Peyer's patch (tissue), 4 donors: ENCODE data around the gene HP. TPM values are rescaled to one million over a fixed set of nuclear protein-coding genes. Genes with fewer than 3 reads are reported as not detected.
A peak's percentile ranks its signal among the peaks of the same experiment; 100 is the strongest.
"Not testable (repeated sequence)": the region's sequence is repeated elsewhere in the genome, so short reads cannot be mapped to it uniquely, and the experiment has no call there.

Source experiments
- DNase-seq, 3 donors: peaks; one replicate each; pipeline ENCODE4 v3.0.0-alpha.2; 2017 to 2019
- H3K27ac ChIP-seq, 4 donors: fragments of 200-600 bp; sonication (generic); one replicate each; pipeline ENCODE4 v1.5.1; 2016 to 2019
- H3K27me3 ChIP-seq, 2 donors: fragments of 200-600 bp; sonication (generic); one replicate each; pipeline ENCODE4 v1.5.1; 2019
- H3K36me3 ChIP-seq, 3 donors: fragments of 200-600 bp; sonication (generic); one replicate each; pipeline ENCODE4 v1.5.1; 2016 to 2019
- H3K4me1 ChIP-seq, 4 donors: fragments of 200-600 bp; sonication (generic); one replicate each; pipeline ENCODE4 v1.5.1; 2016 to 2019
- H3K4me3 ChIP-seq, 4 donors: fragments of 200-600 bp; sonication (generic); 1 replicate in 3 of 4; 2 replicates in 1 of 4; pipeline ENCODE4 v1.5.1; 2016 to 2019; ENCODE audit warnings: mild to moderate bottlenecking in 1 of 4
- H3K9me3 ChIP-seq, 4 donors: fragments of 200-600 bp; sonication (generic); one replicate each; pipeline ENCODE4 v1.5.1; 2016 to 2019; ENCODE audit warnings: mild to moderate bottlenecking in 1 of 4
- CTCF ChIP-seq, 6 experiments: fragments of 450-650 bp in 4 of 6; fragments of 200-600 bp in 2 of 6; sonication (generic) in 1 of 6; IDR thresholded peaks; one replicate each; pipeline ENCODE4 v1.5.1; 2017 to 2019; ENCODE audit warnings: antibody characterized with exemption in 6 of 6, mild to moderate bottlenecking in 3 of 6, moderate library complexity in 1 of 6
- POLR2A ChIP-seq, 2 donors: fragments of 450-650 bp; IDR thresholded peaks; one replicate each; pipeline ENCODE4 v1.5.1; 2017; ENCODE audit warnings: antibody characterized with exemption in 2 of 2, mild to moderate bottlenecking in 2 of 2, moderate library complexity in 2 of 2
- total RNA-seq, 4 donors: library from RNA; depleted of rRNA; stranded (reverse); fragments of >200 nt; gene quantifications; one replicate each; pipeline ENCODE4 v1.1.0, GENCODE V29; 2016

The HP gene
- total RNA-seq, 4 donors from 2014 or later = not detected

GRCh38 chr16:72055911-72056310 is 1.6 kb downstream of the HP start:
- TF ChIP-seq POLR2A (IDR thresholded peaks at IDR 0.05) (no peak), CTCF (IDR thresholded peaks at IDR 0.05) (no peak)

GRCh38 chr16:72057313-72057712 is 3.0 kb downstream of the HP start:
- H3K27ac ChIP-seq, H3K4me1 ChIP-seq, H3K27me3 ChIP-seq, H3K9me3 ChIP-seq, H3K4me3 ChIP-seq, DNase-seq, H3K36me3 ChIP-seq: not testable (repeated sequence)

More at GRCh38 chr16:72055911-72056310, 1.6 kb downstream of the HP start:
- Histone ChIP-seq H3K27ac (no peak overlapping the region), H3K9me3 (no peaks in the 10 kb centered on the region), H3K36me3 (no peaks in the 10 kb centered on the region), H3K4me3 (no peak overlapping the region), H3K4me1 (no peaks in the 10 kb centered on the region), H3K27me3 (no peaks in the 10 kb centered on the region)
- DNase-seq = no peak

GRCh38 chr16:72059060-72059459 is 4.8 kb downstream of the HP start:
- H3K9me3 ChIP-seq, H3K27me3 ChIP-seq, H3K4me3 ChIP-seq, H3K36me3 ChIP-seq, H3K4me1 ChIP-seq, DNase-seq, H3K27ac ChIP-seq: not testable (repeated sequence)

DNA sequence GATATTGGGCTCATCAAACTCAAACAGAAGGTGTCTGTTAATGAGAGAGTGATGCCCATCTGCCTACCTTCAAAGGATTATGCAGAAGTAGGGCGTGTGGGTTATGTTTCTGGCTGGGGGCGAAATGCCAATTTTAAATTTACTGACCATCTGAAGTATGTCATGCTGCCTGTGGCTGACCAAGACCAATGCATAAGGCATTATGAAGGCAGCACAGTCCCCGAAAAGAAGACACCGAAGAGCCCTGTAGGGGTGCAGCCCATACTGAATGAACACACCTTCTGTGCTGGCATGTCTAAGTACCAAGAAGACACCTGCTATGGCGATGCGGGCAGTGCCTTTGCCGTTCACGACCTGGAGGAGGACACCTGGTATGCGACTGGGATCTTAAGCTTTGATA is 6.1 kb downstream of the HP start:
- Histone ChIP-seq H3K4me1 (no peaks in the 10 kb centered on the region), H3K36me3 (no peaks in the 10 kb centered on the region), H3K4me3 (no peak overlapping the region), H3K27ac (no peak overlapping the region), H3K27me3 (no peaks in the 10 kb centered on the region), H3K9me3 (no peaks in the 10 kb centered on the region)
- TF ChIP-seq POLR2A (IDR thresholded peaks at IDR 0.05) (no peak), CTCF (IDR thresholded peaks at IDR 0.05) (no peak)
- no peak for DNase-seq

DNA sequence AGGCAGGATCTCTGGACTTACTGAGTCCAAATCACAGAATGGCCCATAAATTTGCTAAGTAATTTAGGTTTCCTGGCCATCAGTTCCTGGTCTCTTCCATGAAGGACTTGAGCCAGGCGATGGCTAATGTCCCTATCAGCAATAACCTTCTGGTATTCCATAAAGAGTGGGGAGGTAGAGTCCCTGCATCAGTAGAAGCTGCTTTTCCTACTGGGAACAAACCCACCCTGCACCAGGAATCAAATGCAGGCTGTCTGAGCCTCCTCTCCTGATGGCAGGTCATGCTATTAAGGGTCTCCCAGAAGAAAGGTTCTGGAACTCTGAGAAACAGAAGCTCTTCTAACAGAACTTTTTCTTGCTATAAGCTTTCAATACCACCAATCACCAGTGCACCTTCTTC is 7.3 kb downstream of the HP start:
- Histone ChIP-seq H3K27me3 (no peaks in the 10 kb centered on the region), H3K4me3 (no peak overlapping the region), H3K36me3 (no peaks in the 10 kb centered on the region), H3K27ac (no peak overlapping the region), H3K4me1 (no peaks in the 10 kb centered on the region), H3K9me3 (no peaks in the 10 kb centered on the region)
- no peak for DNase-seq
- TF ChIP-seq CTCF (IDR thresholded peaks at IDR 0.05) (no peak), POLR2A (IDR thresholded peaks at IDR 0.05) (no peak)

DNA sequence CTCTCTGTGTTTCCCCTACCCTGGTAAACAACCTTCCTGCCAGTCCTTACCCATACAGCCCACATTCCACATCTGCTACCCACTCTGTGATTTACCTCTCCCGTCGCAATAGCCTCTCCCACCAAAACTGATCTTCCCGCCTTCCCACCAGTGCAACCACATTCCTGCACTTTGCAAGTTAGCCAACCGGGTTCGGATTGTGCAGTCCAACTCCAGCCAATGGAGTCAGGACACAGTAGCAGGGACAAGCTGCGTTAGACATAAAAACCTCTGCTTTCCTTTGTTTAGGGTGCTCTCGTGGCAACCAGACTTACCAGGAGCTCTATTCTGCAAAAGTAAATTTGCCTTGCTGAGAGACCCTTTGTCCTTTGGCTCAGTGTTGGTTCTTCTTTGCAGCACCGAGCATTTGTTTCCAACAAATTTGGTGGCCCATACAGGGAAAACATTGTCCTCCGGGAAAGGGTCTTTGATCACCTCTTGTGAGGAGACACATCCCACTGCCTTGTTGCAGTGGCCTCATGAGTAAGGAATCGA is 10.1 kb downstream of the HP start:
- TF ChIP-seq CTCF (IDR thresholded peaks at IDR 0.05) (no peak), POLR2A (IDR thresholded peaks at IDR 0.05) (no peak)
- H3K9me3 ChIP-seq = no peaks in the 10 kb centered on the region
- no peaks in the 10 kb centered on the region for H3K4me1 ChIP-seq
- H3K27me3 ChIP-seq = no peaks in the 10 kb centered on the region
- no peak overlapping the region for H3K4me3 ChIP-seq
- no peak overlapping the region for H3K27ac ChIP-seq
- no peaks in the 10 kb centered on the region for H3K36me3 ChIP-seq
- DNase-seq = no peak

- no peaks in the 10 kb centered on the region for H3K9me3 ChIP-seq
- H3K36me3 ChIP-seq = no peaks in the 10 kb centered on the region
- H3K4me1 ChIP-seq = no peaks in the 10 kb centered on the region
- H3K27ac ChIP-seq = no peak overlapping the region
- peak in 5 of 6 experiments; percentile 2 to 66 (median 62) for TF ChIP-seq CTCF (IDR thresholded peaks at IDR 0.05)
- TF ChIP-seq POLR2A (IDR thresholded peaks at IDR 0.05) = no peak
- no peaks in the 10 kb centered on the region for H3K27me3 ChIP-seq
- no peak for DNase-seq
- no peak overlapping the region for H3K4me3 ChIP-seq
These were observed 12.4 kb downstream of the HP start for GRCh38 chr16:72066747-72067146.
